CD1c-positive myeloid dendritic cell (primary cell): Measurements from ENCODE around the gene GEMIN4.
"Not testable (repeated sequence)": the region's sequence is repeated elsewhere in the genome, so short reads cannot be mapped to it uniquely, and the experiment has no call there.

Source experiments
- DNase-seq: peaks from one replicate; pipeline ENCODE4 v3.0.0-alpha.2; 2016; ENCODE audit errors: extremely low spot score

Gene GEMIN4

DNA sequence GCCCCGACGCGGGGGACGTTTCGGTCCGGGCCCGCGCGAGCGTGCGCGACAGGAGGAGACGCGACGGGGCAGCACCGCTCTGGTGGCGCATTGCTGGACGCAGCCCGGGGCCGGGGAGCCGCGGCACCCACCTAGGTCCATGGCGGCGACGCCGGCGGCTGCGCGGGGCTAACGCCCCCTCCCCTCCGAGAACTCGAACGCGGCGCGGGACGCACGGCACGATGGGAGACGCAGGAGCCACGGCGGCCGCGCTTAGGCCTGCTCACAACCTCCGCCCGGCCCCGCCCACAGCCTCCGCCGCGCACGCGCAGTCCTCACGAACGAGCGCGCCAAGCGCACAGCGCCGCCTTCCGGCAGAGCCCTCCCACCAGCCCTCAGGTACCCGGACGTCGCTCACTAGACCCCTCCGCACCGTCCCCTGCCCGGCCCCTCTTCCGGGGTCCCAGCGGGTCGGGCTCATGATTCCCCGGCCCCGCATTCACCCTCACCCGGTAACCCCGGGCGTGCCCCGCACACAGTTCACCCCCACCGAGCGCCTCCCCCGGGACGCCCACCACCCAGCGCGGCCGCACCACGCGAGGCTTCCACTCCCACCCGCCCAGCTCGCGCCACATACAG is at the start of gene GEMIN4:
Gene GEMIN4 (minus strand): TSS at position 263 of the 618 bp plus-strand sequence. CDS start 122 bp downstream, at position 141.
- peak; percentile 97 for DNase-seq

DNA sequence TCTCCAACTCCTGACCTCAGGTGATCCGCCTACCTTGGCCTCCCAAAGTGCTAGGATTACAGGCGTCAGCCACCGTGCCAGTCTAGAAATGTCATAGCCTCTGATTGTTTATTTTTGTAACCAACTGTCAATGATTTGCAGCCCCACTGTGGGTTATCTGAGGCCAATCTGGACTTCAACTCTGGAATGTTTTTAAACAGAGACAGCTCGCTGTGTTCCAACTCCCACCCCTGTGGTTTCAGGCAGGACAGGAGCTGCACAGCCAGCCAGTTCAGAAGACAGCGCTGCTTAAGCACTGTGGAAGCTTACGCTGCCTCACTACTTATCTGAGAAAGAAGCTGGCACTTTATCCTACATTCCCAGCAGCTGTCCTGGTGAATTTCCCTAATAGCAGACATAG is 49.6 kb upstream of the GEMIN4 start:
- DNase-seq = no peak

DNA sequence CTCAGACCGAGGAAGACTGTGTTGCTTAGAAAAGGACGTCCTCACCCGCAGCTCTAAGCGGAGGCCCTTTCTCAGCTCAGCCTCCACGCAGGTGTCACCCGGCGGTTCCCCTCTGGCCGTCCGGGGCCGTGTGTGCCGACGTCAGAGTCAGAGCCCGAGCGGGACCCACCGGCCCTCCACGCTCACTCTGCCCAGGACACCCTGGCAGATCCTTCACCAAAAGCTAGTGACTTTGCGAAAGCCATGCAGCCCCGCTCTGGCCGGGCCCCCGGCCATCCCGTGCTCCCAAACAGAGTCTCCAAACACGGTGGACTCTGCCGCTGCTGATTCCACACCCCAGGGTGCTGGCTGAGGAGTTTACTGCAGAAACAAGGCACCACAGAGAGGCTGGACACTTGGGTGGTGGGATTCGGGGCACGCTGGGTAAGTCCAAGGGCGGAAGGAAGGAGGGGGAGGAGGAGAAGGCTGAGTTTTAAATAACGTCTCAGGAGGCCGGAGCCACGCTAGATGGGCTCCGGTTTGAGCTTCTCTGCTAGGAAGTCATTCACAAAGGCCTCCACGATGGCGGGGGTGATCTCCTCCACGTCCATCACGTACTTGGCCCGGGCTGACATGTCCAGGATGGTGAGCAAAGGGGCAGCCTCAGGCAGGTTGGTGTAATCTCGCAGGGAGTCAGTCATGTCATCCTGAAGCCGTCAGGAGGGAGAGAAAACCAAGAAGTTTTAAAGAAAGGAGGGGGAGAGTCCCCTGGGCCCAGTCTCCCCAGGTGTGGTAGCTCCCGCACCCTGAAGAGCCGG is 48.6 kb upstream of the GEMIN4 start:
- DNase-seq = no peak

DNA sequence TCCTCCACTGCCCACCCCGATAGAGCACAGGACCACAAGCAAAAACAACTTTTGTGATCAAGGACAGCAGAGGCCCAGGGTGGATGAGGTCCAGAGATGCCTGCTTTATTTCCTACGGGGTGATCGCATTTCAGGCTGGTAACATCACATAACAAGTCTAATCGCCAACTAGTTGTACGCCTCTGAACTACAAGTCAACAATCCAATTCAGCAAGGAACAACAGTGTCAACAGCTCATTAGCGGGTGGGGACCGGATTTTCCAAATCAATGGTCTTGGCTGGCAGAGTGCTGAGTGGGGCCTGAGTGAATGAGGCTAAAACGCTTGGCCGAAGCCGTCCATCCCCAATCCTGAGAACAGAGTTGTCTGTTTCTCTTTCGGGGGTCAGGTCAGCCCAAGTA is 47.2 kb upstream of the GEMIN4 start:
- no peak for DNase-seq

- DNase-seq = no peak
Observed at GRCh38 chr17:798246-798645, 46.2 kb upstream of the GEMIN4 start.

GRCh38 chr17:797236-797840 is 45.3 kb upstream of the GEMIN4 start:
- no peak for DNase-seq

DNA sequence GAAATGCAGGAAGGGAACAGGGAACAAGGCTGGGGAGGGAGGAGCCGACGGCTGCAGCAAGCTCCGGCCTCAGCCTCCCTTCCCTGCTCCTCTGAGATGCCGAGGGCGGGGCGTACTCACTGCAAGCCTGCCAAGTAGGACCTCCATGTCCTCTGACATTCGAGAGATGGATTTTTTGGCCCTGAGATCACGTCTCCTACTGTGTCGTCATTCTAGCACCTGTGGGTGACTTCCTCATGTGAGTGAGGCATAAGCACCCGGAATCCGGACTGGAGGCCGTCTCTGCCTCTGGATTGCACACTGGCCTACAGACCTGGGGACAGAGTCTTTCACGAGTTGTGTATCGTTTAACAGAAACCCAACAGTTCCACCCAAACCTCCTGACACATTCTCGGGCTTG is 44.5 kb upstream of the GEMIN4 start:
- no peak for DNase-seq

GRCh38 chr17:795721-796120 is 43.7 kb upstream of the GEMIN4 start:
- DNase-seq = no peak

GRCh38 chr17:795276-795675 is 43.2 kb upstream of the GEMIN4 start:
- no peak for DNase-seq

GRCh38 chr17:794876-795275 is 42.8 kb upstream of the GEMIN4 start:
- peak; percentile 59 for DNase-seq

- DNase-seq = no peak
Observed at GRCh38 chr17:792277-792676, 40.2 kb upstream of the GEMIN4 start.

- no peak for DNase-seq
Observed at GRCh38 chr17:791829-792228, 39.8 kb upstream of the GEMIN4 start.

- DNase-seq = not testable (repeated sequence)
Observed at GRCh38 chr17:790874-791247, 38.8 kb upstream of the GEMIN4 start.

- DNase-seq = not testable (repeated sequence)
Observed at GRCh38 chr17:789931-790873, 38.1 kb upstream of the GEMIN4 start.

- DNase-seq = no peak
Observed at GRCh38 chr17:789160-789840, 37.2 kb upstream of the GEMIN4 start.

- no peak for DNase-seq
Observed at GRCh38 chr17:788551-788950, 36.5 kb upstream of the GEMIN4 start.

GRCh38 chr17:787641-788221 is 35.7 kb upstream of the GEMIN4 start:
- DNase-seq = no peak

GRCh38 chr17:785901-786300 is 33.8 kb upstream of the GEMIN4 start:
- not testable (repeated sequence) for DNase-seq

DNA sequence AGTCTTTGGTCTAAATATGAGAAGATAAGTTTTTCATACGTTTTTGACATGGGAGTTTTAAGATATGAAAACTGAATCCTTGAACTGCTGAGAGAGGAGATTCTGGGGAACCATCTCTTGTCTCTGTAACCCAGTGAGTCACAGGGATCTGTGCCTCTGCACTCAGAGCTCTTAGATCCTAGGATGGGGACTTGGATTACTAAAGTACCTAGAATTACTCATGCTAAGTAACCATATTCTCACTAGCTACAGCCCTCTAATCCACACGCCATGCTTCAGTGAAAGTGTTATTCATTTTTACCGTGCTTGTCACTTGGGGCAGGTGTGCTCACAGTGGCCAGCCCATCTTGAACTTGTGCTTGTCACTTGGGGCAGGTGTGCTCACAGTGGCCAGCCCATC is 32.1 kb upstream of the GEMIN4 start:
- no peak for DNase-seq

- peak; percentile 98 for DNase-seq
Observed at GRCh38 chr17:781805-782731, 30.0 kb upstream of the GEMIN4 start, which contains the start of the genes GLOD4 and MRM3. Gene GLOD4 (minus strand): TSS chr17:782280. CDS start chr17:782255, 25 bp downstream. Gene MRM3 (plus strand): TSS chr17:782353. CDS start chr17:782379, 26 bp downstream.
